Testis (tissue), 2 donors: ENCODE data around the gene BTG3.

Experiments
- CTCF ChIP-seq, 3 experiments: fragments of 450-650 bp in 2 of 3; fragments of 200-600 bp in 1 of 3; sonication (generic) in 1 of 3; IDR thresholded peaks; one replicate each; pipeline ENCODE4 v1.5.1; 2016 to 2019; ENCODE audit warnings: antibody characterized with exemption in 3 of 3, mild to moderate bottlenecking in 2 of 3, moderate library complexity in 1 of 3
- POLR2A ChIP-seq: fragments of 450-650 bp; IDR thresholded peaks from one replicate; pipeline ENCODE4 v1.6.1; 2017; ENCODE audit warnings: antibody characterized with exemption, mild to moderate bottlenecking, moderate library complexity

- TF ChIP-seq CTCF (IDR thresholded peaks at IDR 0.05) (no peak), POLR2A (no peak)
Measured at GRCh38 chr21:17576080-17576835, 36.4 kb downstream of the BTG3 start.
